Pancreas (tissue), 10 donors: ENCODE measurements around the gene CLEC4C. TPM values are rescaled to one million over a fixed set of nuclear protein-coding genes. Genes with fewer than 3 reads are reported as not detected.
"Not testable (repeated sequence)": the region's sequence is repeated elsewhere in the genome, so short reads cannot be mapped to it uniquely, and the experiment has no call there.

Experiments used
- ATAC-seq, 4 donors: fragments of 200-7000 bp; cut with Tn5 transposase; one replicate each; pipeline versions ENCODE4 v1.8.0 to v1.9.1; 2020; ENCODE audit warnings: mild to moderate bottlenecking in 4 of 4, moderate library complexity in 4 of 4
- DNase-seq, 6 donors: peaks; one replicate each; pipeline ENCODE4 v3.0.0-alpha.2; 2020
- FAIRE-seq: peaks from 2 replicates; lab custom pipeline; 2012; peaks lifted over from hg19 to GRCh38; lab: Jason Lieb, UNC
- H3K27ac ChIP-seq, 4 donors: fragments of 200-600 bp; sonication (generic); 1 replicate in 3 of 4; 2 replicates in 1 of 4; pipeline versions ENCODE4 v1.5.0 to v1.8.0; 2020
- H3K27me3 ChIP-seq, 4 donors: fragments of 200-600 bp; one replicate each; pipeline ENCODE4 v1.8.0; 2021
- H3K36me3 ChIP-seq, 3 donors: fragments of 200-600 bp; sonication (generic) in 1 of 3; one replicate each; pipeline versions ENCODE4 v1.5.0 to v1.8.0; 2020 to 2021
- H3K4me1 ChIP-seq, 3 donors: fragments of 200-600 bp; one replicate each; pipeline ENCODE4 v1.8.0; 2021
- H3K4me3 ChIP-seq, 4 donors: fragments of 200-600 bp; sonication (generic) in 2 of 4; one replicate each; pipeline versions ENCODE4 v1.5.0 to v1.8.0; 2020 to 2021
- H3K9me3 ChIP-seq, 4 donors: fragments of 200-600 bp; one replicate each; pipeline ENCODE4 v1.8.0; 2021
- CTCF ChIP-seq, 4 donors: fragments of 200-600 bp; sonication (generic) in 3 of 4; IDR thresholded peaks; one replicate each; pipeline versions ENCODE4 v1.5.0 to v1.8.0; 2021; ENCODE audit warnings: antibody characterized with exemption in 4 of 4
- WGBS, 2 donors: extraction: QIAGEN DNeasy Blood & Tissue Kit; methylation state at CpG; one replicate each; pipeline ENCODE4 v1.1.7; 2013; 5-methylcytosine and 5-hydroxymethylcytosine counted together
- intact Hi-C, 3 donors: fragments of 100-400 bp; cut with DNase I; formaldehyde crosslinking; loops; one replicate each; pipeline versions ENCODE4 v1.11.1 to v1.14.2; 2022
- polyA plus RNA-seq, 2 donors: library from polyadenylated mRNA; stranded (reverse); fragments of 200-250 nt; gene quantifications; one replicate each; pipeline ENCODE4 v1.2.3, GENCODE V29; 2013
- total RNA-seq, 6 donors: library from RNA; stranded (reverse); fragmentation: NEBNext Ultra II Directional in 4 of 6; extraction: Animal tissue kit (Norgen Biotek cat#: 25700) in 4 of 6; gene quantifications; one replicate each; pipeline versions ENCODE4 v1.2.1 to v1.2.4, GENCODE V29; 2021 to 2023
- donor health status: healthy with polysubstance abuse.
- donor health status: DM: no; HTN: no; CAD: no; lungs with moderate emphysema.
- donor health status: DM: no; HTN: no; CAD: no.
- donor health status: control.
- donor health status: control.
- donor health status: Bipolar disorder and iron deficiency.
- donor health status: DM: yes; HTN: yes; CAD: no.
- donor health status: DM: no; HTN: no; CAD: no.
- donor health status: DM: no; HTN: no; CAD: no.
- donor health status: DM: yes; HTN: yes; CAD: no.

Gene CLEC4C
- total and polyA plus RNA-seq, 8 donors: not detected

- WGBS, 2 donors: 62 to 80% methylated on average over 2 of the region's 2 CpGs
- intact Hi-C loops: no loop called here
- TF ChIP-seq CTCF (IDR thresholded peaks at IDR 0.05): no peak
- FAIRE-seq (no peak), DNase-seq (no peak), ATAC-seq (no peak)
- no peaks in the 10 kb centered on the region for H3K27me3 ChIP-seq
- H3K4me3 ChIP-seq: no peak overlapping the region
- no peaks in the 10 kb centered on the region for H3K9me3 ChIP-seq
- peaks cover 0 to 4% (median 0%) of the 10 kb centered on the region in 3 donors for H3K4me1 ChIP-seq
- H3K36me3 ChIP-seq: no peaks in the 10 kb centered on the region
- H3K27ac ChIP-seq: no peak overlapping the region
Observed at GRCh38 chr12:7784701-7785100, 37.5 kb upstream of the CLEC4C start.

GRCh38 chr12:7783433-7783832 lies 36.3 kb upstream of the CLEC4C start:
- WGBS, 2 donors: 82 to 93% methylated on average over 9 of the region's 9 CpGs
- DNase-seq, FAIRE-seq, H3K9me3 ChIP-seq, H3K4me1 ChIP-seq, ATAC-seq, intact Hi-C loops, H3K27me3 ChIP-seq, H3K27ac ChIP-seq, H3K36me3 ChIP-seq, H3K4me3 ChIP-seq: not testable (repeated sequence)

DNA sequence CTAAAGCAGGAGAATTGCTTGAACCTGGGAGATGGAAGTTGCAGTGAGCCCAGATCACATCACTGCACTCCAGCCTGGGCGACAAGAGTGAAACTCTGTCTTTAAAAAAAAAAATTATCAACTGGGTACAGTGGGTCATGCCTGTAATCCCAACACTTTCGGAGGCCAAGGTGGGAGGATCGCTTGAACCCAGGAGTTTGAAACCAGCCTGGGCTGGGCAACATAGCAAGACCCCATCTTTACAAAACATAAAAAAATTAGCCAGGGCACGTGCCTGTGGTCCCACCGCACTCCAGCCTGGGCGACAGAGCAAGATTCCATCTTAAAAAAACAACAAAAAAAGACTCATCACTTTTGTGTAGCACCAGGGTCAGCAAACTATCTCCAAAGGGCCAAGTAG lies 34.9 kb upstream of the CLEC4C start:
- Histone ChIP-seq H3K4me1 (no peaks in the 10 kb centered on the region), H3K27ac (no peak overlapping the region), H3K27me3 (no peaks in the 10 kb centered on the region), H3K4me3 (no peak overlapping the region), H3K9me3 (no peaks in the 10 kb centered on the region), H3K36me3 (no peaks in the 10 kb centered on the region)
- DNase-seq (no peak), ATAC-seq (no peak), FAIRE-seq (no peak)
- TF ChIP-seq CTCF (IDR thresholded peaks at IDR 0.05): no peak
- intact Hi-C loops: no loop called here
- 86 to 92% methylated on average over 6 of the region's 6 CpGs for whole genome bisulfite sequencing, 2 donors

DNA sequence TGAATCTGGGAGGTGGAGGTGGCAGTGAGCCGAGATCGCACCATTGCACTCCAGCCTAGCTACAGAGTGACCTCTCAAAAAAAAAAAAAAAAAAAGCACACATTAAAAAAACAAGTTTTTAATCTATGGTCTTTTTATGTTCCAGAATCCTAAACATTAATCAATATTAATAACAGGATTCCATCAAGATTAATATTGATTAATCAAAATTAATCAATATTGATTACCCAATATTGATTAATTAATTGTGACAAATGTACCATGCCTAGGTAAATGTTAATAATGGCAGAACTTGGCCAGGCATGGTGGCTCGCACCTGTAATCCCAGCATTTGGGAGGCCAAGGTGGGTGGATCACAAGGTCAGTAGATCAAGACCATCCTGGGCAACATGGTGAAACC lies 34.1 kb upstream of the CLEC4C start:
- no peaks in the 10 kb centered on the region for H3K36me3 ChIP-seq
- no peak for DNase-seq
- intact Hi-C loops: no loop called here
- H3K4me3 ChIP-seq: no peak overlapping the region
- FAIRE-seq: no peak
- no peaks in the 10 kb centered on the region for H3K4me1 ChIP-seq
- WGBS, 2 donors: 67 to 77% methylated on average over 3 of the region's 3 CpGs
- H3K27ac ChIP-seq: no peak overlapping the region
- TF ChIP-seq CTCF (IDR thresholded peaks at IDR 0.05): no peak
- ATAC-seq: no peak
- no peaks in the 10 kb centered on the region for H3K27me3 ChIP-seq
- H3K9me3 ChIP-seq: no peaks in the 10 kb centered on the region

DNA sequence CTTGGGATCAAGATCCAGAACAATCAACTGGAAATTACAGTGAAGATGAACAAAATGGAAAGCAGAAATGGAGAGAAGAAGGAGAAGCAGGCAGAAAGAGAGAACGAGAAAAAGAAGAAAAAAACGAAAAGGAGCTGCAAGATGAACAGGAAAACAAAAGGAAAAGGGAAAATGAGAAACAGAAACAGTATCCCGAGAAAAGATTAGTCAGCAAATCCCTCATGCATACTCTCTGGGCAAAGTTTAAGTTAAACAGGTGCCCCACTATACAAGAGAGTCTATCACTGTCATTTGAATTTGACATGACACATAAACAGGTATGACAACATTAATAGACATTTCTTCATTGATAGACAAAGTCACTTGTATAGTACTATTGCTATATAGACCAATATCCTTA lies 22.8 kb upstream of the CLEC4C start:
- no peak for FAIRE-seq
- intact Hi-C loops: no loop called here
- H3K36me3 ChIP-seq: no peaks in the 10 kb centered on the region

More for the DNA sequence above, 22.8 kb upstream of the CLEC4C start:
- Histone ChIP-seq H3K4me1 (no peaks in the 10 kb centered on the region), H3K27ac (no peak overlapping the region), H3K9me3 (no peaks in the 10 kb centered on the region), H3K4me3 (no peak overlapping the region), H3K27me3 (no peaks in the 10 kb centered on the region)
- DNase-seq (no peak), ATAC-seq (no peak)
- WGBS, 2 donors: 46 to 54% methylated on average over 3 of the region's 3 CpGs
- TF ChIP-seq CTCF (IDR thresholded peaks at IDR 0.05): no peak
